GM18526 (cell line): ENCODE data around the gene MAS1L.

Experiments used
- POLR2A ChIP-seq: IDR thresholded peaks from 3 replicates; pipeline ENCODE4 v1.6.1; 2011; ENCODE audit not compliant: insufficient read length; ENCODE audit errors: extremely low read depth

MAS1L gene

GRCh38 chr6:29520232-29520631 lies 32.5 kb upstream of the MAS1L start:
- no peak for TF ChIP-seq POLR2A

GRCh38 chr6:29519291-29520010 lies 31.7 kb upstream of the MAS1L start:
- TF ChIP-seq POLR2A, result no peak

- no peak for TF ChIP-seq POLR2A
Observed at GRCh38 chr6:29517728-29518440, 30.1 kb upstream of the MAS1L start.

- TF ChIP-seq POLR2A, result no peak
Observed at GRCh38 chr6:29517245-29517644, 29.5 kb upstream of the MAS1L start.

- no peak for TF ChIP-seq POLR2A
Observed at GRCh38 chr6:29516108-29516507, 28.4 kb upstream of the MAS1L start.

GRCh38 chr6:29510746-29511300 lies 23.1 kb upstream of the MAS1L start:
- TF ChIP-seq POLR2A, result no peak

GRCh38 chr6:29510202-29510601 lies 22.4 kb upstream of the MAS1L start:
- TF ChIP-seq POLR2A, result no peak

- TF ChIP-seq POLR2A, result no peak
Observed at GRCh38 chr6:29509711-29510110, 22.0 kb upstream of the MAS1L start.

GRCh38 chr6:29509239-29509638 lies 21.5 kb upstream of the MAS1L start:
- no peak for TF ChIP-seq POLR2A

- no peak for TF ChIP-seq POLR2A
Observed at GRCh38 chr6:29507319-29507718, 19.6 kb upstream of the MAS1L start.

GRCh38 chr6:29506446-29507067 lies 18.8 kb upstream of the MAS1L start:
- TF ChIP-seq POLR2A, result no peak

GRCh38 chr6:29505808-29506207 lies 18.1 kb upstream of the MAS1L start:
- no peak for TF ChIP-seq POLR2A

GRCh38 chr6:29504961-29505360 lies 17.2 kb upstream of the MAS1L start:
- no peak for TF ChIP-seq POLR2A

GRCh38 chr6:29502597-29502996 lies 14.8 kb upstream of the MAS1L start:
- TF ChIP-seq POLR2A, result no peak

GRCh38 chr6:29502181-29502580 lies 14.4 kb upstream of the MAS1L start:
- TF ChIP-seq POLR2A, result no peak

GRCh38 chr6:29501106-29501505 lies 13.3 kb upstream of the MAS1L start:
- no peak for TF ChIP-seq POLR2A
